Umbilical cord (tissue), 2 donors: Measurements from ENCODE around the gene LAIR2. TPM values are rescaled to one million over a fixed set of nuclear protein-coding genes. Genes with fewer than 3 reads are reported as not detected.
"Not testable (repeated sequence)": the region's sequence is repeated elsewhere in the genome, so short reads cannot be mapped to it uniquely, and the experiment has no call there.

Experiments
- DNase-seq: peaks from one replicate; pipeline ENCODE4 v3.0.0-alpha.2; 2015; ENCODE audit warnings: low spot score
- total RNA-seq: library from RNA; depleted of rRNA; stranded (reverse); fragments of >200 nt; gene quantifications from one replicate; pipeline ENCODE4 v1.2.3, GENCODE V29; 2014; ENCODE audit warnings: low replicate concordance; ENCODE audit not compliant: insufficient read depth

The LAIR2 gene
- total RNA-seq, 1 donor from 2014 or later = not detected

DNA sequence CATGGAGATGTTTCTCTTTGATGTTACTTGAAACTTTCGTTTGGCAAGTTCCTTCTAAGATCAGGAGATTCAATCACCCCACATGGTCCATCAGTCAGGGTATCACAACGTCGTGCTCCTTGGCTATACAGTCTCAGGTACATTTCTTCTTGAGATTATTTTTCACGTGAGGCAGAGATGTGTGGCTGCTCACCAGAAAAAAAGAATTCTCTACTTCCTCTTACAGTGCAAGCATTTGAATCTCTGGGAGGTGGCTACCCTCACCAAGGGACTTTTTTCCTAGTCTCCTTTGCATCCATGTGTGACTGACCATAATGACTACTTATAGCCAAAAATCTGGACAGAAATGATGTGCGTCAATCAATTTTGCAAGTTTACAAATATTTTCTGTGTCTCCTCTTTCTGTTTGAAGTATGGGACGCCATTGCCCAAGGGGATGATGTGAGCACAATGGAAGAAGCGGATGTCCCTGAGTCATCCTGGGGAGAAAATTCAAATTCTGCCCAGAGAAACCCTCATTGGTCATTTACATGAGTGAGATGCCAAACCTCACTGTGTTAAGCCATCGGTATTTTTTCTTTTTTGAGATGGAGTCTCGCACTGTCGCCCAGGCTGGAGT lies 8.6 kb upstream of the LAIR2 start:
- no peak for DNase-seq

DNA sequence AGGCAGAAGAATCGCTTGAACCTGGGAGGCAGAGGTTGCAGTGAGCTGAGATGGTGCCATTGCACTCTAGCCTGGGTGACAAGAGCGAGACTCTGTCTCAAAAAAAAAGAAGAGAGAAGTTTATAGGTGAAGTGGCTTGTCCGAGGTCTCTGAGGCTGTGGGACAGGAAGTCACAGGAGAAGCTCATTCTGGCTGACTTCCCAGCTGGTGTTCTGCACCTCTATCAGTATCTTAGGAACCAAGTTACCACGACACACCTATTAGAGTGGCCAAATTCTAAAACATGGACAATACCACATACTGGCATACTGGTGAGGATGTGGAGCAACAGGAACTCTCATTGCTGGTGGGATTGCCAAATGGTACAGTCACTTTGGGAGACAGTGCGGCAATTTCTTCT lies 7.3 kb upstream of the LAIR2 start:
- DNase-seq = not testable (repeated sequence)

DNA sequence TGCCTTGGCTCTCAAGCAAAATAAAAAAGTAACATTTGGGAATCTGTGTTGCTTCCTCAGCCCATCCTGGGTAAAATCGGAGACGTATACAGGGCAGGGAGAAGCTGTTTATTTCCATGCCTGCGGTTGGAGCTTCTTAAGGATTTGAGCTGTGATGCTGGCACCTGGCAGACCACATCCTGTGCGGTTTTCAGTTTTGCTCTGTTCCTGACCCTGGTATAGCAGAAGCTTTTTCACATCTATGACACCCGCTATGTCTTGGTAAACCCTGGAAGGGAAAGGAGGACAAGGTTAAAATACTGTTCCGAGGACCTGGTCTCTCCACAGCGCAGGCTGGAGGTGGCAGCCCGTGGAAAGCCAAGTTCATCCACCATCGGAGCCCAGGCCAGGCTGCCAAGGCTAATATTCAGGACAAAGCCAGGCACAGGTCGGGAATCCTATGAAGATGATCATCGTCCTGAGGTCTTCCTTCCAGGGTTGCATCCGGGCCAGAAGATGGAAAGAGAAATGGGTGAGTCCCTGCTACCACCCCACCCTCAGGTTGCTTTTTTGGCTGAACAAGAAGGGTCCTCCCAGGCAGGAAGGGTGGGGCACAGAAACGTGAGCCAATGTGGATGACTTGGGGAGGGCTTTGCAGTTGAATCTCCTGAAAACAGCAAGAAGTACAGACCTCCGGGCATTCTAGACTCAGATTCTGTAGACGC lies 4.7 kb upstream of the LAIR2 start:
- not testable (repeated sequence) for DNase-seq

DNA sequence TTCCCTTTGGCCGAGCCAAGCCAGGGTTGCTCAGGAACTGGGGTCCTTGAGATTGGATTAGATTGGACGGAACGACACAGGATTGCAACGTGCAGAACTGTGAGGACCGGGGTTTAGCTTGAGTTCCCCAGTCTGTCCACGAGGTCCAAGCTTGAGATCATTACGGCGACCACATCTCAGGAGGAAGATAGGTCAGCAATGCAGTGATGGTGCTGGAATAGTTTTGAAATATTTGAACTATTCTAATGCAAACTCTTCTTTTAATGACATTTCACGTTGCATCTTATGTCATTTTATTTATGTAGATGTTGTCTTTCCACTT lies 4.2 kb upstream of the LAIR2 start:
- not testable (repeated sequence) for DNase-seq

DNA sequence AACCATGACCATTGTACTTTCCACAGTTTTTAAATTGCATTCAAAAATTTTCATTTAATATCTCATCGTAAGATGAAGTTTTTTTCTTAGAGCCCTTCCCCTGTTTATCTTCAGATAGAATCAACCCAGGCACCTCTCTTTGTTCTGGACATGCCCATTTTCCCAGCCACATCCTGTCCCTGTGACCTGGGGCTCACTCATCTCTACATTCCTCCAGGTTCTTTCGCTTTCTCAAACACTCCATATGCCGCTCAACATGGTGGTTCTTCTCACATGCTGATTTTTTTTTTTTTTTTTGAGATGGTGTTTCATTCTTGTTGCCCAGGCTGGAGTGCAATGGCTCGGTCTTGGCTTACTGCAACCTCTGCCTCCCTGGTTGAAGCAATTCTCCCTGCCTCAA lies 2.9 kb downstream of the LAIR2 start:
- not testable (repeated sequence) for DNase-seq

DNA sequence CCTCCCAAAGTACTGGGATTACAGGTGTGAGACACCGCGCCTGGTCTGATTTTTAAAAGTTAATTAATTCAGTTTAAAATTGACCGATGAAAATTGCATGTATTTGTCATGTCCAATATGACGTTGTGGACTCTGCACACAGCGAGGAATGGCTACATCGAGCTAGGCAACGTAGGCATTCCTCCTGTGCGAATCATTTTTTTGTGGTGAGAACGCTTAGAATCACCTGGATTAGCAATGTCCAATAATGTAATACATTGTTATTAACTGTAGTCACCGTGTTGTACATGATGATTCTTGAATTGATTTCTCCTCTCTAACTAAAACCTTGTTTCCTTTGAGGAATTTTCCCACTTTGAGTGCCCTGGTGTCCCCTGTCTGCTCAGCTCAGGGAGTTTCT lies 3.4 kb downstream of the LAIR2 start:
- DNase-seq = no peak

DNA sequence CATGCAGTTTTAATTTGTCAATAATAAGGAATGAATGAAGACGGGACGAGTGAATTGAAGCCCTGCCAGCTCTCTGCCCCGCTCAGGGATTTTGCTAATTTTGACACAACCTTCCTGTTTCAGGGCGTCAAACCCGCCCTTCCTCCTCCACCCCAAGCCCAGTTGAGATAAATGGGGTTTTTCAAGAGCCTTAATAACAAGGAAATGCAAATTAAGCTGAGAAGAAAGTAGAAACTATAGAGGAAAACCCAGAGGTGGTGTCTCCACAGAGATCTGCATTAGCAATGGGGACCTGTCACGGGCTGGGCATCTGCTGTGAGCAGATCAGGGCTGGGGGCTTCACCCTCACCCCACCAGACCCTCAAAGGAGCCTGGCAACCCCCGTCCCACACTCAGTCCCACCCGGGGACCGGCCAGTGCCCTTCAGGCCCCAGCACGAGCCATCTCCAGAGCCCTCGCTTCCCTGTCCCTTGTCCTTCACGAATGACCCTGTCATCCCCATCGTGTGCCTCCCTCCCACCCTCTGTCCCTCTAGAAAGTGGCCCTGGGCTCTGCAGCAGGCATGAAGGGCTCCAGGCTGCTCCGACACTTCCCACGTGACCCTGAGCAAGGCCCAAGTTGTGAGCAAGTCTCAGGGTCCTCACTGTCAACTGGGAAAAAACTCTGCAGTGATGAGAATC lies 4.5 kb downstream of the LAIR2 start:
- DNase-seq = not testable (repeated sequence)

DNA sequence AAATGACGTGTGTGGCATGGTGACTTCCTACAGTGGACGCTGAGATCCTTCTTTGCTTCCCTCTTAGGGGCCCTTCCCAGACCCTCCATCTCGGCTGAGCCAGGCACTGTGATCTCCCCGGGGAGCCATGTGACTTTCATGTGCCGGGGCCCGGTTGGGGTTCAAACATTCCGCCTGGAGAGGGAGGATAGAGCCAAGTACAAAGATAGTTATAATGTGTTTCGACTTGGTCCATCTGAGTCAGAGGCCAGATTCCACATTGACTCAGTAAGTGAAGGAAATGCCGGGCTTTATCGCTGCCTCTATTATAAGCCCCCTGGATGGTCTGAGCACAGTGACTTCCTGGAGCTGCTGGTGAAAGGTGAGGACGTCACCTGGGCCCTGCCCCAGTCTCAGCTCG lies 5.2 kb downstream of the LAIR2 start:
- DNase-seq = no peak

DNA sequence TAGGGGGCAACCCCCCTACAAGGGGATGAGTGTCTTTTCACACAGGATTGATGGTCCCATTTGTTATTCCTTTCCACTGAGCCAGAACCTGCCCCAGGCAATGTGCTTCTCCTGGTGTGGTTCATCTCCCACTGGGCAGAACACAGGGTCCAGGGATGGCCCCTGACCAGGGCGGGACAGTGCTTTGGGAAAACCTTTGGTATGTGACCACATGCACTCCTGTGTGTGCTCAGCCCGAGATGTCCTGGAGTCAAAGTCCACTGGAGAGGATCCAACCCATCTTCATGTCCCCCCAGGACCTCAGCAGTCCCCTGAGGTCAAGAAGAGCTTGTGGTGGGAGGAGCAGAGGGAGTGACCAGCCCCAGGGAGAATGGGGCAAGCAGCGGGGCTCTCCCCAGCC lies 5.9 kb downstream of the LAIR2 start:
- DNase-seq = not testable (repeated sequence)

DNA sequence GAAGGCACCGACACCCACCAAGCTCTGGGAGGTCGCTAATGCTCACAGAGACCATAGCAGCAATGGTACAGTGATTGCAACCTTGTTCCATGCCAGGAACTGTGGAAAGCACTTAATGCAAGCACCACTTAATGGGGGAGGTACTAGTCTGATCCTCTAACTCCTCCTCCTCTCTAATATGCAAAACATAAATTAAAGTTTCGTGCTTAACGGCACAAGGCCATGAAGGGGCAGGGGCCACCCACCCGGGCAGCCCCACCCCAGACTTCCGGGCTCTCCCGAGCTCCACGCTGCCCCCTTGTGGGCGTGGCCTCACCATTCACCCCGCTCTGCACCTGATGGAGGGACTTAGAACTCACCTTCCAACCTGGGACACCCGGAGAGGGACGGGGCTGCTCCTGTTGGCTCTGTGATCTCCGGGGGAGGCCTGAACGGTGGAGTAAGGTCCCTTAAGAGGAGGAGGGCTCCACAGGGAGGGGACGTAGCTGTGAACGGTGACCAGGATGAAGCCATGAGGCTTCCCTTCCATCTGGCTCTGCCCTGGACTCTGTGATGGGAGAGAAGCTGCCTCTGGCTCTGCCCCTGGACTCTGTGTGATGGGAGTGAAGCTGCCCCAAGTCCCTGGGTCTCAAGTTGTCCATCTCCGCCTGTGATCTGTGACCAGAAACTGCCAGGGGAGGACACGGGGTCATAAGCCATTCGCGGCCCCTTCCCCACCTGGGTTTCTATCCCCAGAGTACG lies 6.7 kb downstream of the LAIR2 start:
- DNase-seq = not testable (repeated sequence)

DNA sequence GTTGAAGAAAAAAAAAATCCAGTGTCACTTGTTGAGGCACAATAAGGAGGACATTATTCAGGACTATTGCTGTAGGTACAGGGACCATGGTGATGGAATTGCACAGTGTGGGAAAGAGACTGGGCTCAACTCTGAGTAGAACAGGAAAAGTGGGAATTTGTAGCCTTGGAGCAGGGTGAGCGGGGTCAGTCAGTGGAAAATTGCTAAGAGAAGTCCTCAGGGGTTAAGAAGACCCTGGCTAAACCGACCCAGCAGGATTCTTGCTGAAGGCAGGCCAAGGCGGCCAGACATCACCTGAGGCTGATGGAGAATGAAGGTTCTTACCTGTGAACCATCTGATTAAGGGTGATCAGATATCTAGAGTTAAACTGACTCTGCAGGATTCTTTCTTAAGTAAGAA lies 12.5 kb downstream of the LAIR2 start:
- no peak for DNase-seq

DNA sequence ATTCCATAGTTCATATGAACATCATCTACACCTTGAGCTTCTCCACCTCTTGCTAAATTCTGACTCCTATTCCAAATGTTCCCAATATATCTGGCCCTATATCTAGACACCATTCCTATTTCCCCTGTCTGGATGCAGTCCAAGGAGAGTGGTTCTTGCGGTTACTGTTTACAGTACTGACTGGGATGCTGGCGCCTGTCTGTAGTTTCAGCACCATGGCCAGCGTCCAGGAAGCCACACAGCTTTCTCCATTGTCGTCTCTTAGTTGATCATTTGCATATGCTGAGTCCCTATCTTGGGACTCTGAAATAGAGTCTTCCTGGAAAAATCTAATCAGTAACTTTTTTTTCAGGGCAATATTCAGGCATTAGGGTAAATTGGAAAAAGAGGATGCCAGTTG lies 14.9 kb downstream of the LAIR2 start:
- peak; percentile 39 for DNase-seq

DNA sequence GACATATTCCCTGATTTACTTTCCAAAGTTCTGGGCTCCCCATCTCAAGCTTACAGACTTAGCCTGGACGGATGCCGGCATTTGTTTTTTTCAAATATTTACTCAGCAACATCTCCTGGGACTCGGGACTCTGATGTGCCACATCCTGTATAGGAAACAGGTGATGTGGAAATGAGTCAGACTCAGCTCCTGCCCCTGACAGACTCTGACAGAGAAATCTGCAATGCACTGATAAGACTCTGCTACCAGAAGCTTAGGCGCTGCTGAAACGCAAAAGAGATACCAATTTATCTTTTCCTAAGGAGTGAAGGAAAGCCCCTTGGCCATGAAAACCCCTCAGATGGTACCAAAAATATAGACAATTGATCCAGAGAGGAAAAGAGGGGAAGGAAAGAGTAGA lies 16.2 kb downstream of the LAIR2 start:
- DNase-seq = no peak

DNA sequence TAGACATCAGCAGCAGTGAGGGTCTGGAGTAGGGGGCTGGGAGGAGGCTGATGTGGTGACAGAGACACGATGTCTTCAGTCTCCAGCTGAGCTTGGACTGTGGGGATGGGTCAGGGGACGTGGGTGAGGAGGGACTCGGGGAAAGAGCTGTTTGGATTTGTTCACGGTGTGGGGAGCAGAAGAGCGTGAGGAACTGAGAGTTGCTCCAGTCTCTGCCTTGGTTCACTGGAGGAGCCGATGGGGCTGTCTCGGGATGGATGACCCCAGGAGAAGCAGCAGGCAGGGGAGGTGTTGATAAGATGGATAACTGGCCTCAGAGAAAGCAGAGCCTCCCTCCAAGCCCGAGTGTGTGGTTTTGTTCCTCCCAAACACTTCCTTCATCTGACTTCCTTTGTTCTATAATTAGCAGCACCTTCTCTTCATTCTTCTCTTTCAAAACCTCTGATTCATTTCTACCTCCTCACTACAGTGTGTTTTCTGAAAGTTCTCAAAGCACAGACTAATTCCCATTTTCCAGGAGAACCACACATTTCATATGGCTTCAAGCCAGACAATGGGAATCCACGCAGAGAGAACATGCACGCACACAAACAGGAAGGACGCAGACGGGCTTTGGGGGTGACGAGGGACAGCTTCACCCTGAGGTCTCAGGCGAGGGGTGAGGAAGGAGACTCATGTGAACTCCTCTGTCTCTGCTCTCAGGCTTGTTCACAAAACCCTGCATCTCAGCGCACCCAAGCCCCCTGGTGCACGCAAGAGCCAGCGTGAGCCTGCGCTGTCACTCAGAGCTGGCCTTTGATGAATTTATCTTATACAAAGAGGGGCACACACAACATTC lies 18.6 kb downstream of the LAIR2 start:
- no peak for DNase-seq

DNA sequence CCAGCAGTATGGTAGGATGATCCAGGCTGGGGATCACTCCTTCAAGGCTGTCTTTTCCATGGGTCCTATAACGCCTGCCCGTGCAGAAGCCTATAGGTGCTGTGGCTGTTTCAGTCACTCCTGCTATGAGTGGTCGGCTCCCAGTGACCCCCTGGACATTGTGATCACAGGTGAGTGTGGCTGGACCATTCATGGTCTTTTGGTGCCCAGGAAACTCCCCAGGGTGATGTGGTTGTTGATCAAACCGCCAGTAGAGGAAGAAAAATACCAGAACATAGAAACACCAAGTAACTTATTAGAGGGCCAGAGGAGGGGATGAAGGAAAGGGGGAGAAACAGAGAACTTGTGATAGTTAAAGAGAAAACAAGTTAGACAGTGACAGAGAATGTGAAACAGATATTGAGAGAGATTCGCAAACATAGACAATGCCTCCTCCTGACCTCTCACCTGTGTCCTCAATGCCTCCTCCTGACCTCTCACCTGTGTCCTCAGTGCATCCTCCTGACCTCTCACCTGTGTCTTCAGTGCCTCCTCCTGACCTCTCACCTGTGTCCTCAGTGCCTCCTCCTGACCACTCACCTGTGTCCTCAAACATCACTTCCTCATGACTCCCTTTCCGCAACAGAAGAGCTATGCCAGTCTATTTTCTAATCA lies 19.4 kb downstream of the LAIR2 start:
- DNase-seq = no peak

DNA sequence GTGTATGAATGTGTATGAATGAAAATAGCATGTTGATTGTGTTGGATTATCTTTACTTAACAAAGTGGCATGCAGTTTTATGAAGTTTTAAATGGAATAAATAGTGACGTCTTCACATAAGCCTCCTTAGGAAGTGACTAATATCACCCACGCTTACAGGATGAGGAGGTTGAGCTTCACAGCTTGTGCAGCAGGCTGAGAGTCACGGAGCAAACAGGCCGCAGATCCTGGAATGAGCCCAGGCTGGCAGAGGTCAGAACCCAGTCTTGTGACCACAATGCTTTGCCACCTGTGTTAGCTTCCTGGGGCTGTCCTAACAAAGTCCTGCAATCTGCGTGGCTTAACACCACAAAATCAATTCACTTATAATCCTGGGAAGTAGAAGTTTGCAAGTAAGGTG lies 20.8 kb downstream of the LAIR2 start:
- no peak for DNase-seq

DNA sequence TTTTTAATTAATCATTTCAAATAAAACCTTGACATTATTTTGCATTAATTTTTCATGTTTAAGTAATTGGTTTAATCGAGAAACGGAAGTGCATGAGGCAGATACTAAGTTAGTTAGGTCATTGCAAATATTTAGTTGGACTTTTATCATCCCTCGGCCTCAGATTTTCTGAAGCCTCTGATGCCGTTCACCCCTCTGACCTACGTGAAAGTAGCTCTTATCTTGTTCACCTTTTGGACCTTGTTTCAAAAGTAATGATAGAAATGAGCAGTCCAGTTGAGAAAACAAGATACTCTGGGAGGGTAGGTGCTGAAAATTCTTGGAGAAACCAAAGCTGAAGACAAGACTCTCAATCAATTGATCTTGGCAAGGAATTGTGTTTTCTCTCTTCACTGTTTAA lies 23.0 kb downstream of the LAIR2 start:
- no peak for DNase-seq

DNA sequence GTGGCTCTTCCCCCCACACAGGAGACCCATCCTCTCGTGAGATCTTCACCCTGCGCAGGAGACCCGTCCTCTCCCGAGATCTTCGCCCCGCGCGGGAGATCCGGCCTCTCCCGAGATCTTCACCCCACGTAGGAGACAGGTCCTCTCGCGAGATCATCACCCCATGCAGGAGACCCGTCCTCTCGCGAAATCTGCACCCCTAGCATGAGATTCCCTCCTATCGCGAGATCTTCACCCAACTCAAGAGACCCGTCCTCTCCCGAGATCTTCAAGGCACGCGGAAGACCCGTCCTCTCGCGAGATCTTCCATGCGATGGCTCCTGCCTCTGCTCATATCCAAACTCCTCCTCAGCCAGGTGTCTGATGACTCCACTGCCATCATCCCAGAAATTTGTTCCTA lies 24.3 kb downstream of the LAIR2 start:
- no peak for DNase-seq

DNA sequence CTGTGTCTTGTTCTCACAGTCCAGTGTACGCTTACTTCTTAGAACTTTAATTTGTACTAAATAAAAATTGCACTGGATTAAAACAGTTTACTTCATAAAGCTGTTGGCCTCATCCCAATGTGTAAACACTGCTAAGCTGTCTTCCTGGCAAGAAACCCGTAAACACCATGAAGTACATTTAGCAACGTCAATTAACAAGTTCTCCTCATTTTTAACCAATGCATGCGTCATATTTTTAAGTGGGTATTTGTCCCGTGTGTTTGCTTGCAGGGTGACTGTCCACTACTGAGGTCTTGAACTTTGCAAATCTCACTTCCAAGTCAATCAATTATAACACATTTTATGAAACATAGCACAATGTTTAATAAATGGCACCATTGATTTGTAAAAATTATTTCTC lies 28.2 kb downstream of the LAIR2 start:
- DNase-seq = no peak

DNA sequence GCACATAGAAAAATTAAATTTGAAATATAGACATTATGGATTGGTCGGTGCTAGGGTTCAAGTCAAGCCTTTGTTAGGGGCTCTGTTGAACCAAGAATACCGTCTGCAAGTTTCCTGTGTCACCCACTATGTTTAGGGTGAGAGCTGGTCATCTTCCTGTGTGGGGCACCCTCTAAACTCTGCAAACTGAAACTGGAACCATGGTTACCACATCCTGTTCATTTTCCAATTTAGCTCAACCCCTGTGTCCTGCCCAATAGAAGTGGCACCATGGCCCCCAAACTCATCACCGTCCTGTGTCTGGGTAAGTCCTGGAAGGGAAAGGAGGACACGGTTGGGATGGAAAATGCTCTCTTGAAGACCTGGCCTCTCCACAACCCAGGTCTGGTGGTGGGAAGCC lies 29.9 kb downstream of the LAIR2 start:
- no peak for DNase-seq

DNA sequence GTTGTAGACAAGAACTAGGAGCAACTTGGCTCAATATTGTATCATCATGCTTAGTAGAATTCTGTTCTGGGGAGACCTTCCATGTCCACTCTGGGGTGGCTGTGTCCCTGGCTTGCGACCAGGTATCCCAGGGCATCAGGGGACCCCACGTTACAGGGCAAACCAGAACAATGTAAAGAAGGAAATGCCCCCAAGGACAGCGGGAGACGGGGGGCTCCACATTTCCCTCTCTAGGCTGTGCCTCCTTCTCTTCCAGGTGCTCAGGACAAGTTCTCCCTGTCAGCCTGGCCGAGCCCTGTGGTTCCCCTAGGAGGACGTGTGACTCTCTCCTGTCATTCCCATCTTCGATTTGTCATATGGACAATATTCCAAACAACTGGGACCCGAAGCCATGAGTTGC lies 30.8 kb downstream of the LAIR2 start:
- no peak for DNase-seq
